Erythroblast (primary cell): Measurements from ENCODE around the gene GEMIN5.

Source experiments
- GATA1 ChIP-seq: IDR thresholded peaks from 2 replicates; pipeline ENCODE4 v1.6.1; 2011; ENCODE audit warnings: low read depth, mild to moderate bottlenecking, control low read depth, low read length, moderate library complexity
- POLR2A ChIP-seq: IDR thresholded peaks from 2 replicates; pipeline ENCODE4 v1.6.1; 2011; ENCODE audit warnings: mild to moderate bottlenecking, low read length

- TF ChIP-seq POLR2A, result no peak
- no peak for TF ChIP-seq GATA1
Observed at GRCh38 chr5:154868702-154869101, 69.3 kb downstream of the GEMIN5 start.
